HG02759 (cell line): ENCODE measurements around the gene ELAC1.

Source experiments
- ATAC-seq: cut with Tn5 transposase; IDR thresholded peaks from one replicate; pipeline ENCODE4 v1.9.1; 2021; ENCODE audit warnings: mild to moderate bottlenecking, moderate library complexity; ENCODE audit not compliant: unreplicated experiment

Gene ELAC1

GRCh38 chr18:51013259-51013658 is 45.4 kb downstream of the ELAC1 start:
- ATAC-seq: no peak

- ATAC-seq: no peak
These were observed 49.5 kb downstream of the ELAC1 start for GRCh38 chr18:51017140-51017879.

- ATAC-seq: no peak
These were observed 52.7 kb downstream of the ELAC1 start for GRCh38 chr18:51020536-51020935.

GRCh38 chr18:51021226-51021965 is 53.6 kb downstream of the ELAC1 start:
- no peak for ATAC-seq

GRCh38 chr18:51025512-51025911 is 57.7 kb downstream of the ELAC1 start:
- ATAC-seq: no peak

GRCh38 chr18:51028201-51028805 is 60.5 kb downstream of the ELAC1 start:
- ATAC-seq: no peak

- ATAC-seq: no peak
These were observed 61.5 kb downstream of the ELAC1 start for GRCh38 chr18:51029378-51029693.

GRCh38 chr18:51029694-51030536 is 62.1 kb downstream of the ELAC1 start, which contains the start of gene SMAD4:
Gene SMAD4, plus strand, starts transcription at chr18:51030213. Its CDS starts 16,834 bp downstream, at chr18:51047047.
- peak; percentile 73 for ATAC-seq

GRCh38 chr18:51030537-51031258 is 62.9 kb downstream of the ELAC1 start:
- ATAC-seq: peak; percentile 73

GRCh38 chr18:51032193-51032592 is 64.4 kb downstream of the ELAC1 start:
- no peak for ATAC-seq

- no peak for ATAC-seq
These were observed 69.4 kb downstream of the ELAC1 start for GRCh38 chr18:51037230-51037629.
